ENCODE results near the gene CMBL. TPM values are rescaled to one million over a fixed set of nuclear protein-coding genes. Genes with fewer than 3 reads are reported as not detected.
"Not testable (repeated sequence)": the region's sequence is repeated elsewhere in the genome, so short reads cannot be mapped to it uniquely, and the experiment has no call there.

The CMBL gene
- total and polyA plus RNA-seq, 7 donors, result 8.1 to 261 (median 21.3) TPM

DNA sequence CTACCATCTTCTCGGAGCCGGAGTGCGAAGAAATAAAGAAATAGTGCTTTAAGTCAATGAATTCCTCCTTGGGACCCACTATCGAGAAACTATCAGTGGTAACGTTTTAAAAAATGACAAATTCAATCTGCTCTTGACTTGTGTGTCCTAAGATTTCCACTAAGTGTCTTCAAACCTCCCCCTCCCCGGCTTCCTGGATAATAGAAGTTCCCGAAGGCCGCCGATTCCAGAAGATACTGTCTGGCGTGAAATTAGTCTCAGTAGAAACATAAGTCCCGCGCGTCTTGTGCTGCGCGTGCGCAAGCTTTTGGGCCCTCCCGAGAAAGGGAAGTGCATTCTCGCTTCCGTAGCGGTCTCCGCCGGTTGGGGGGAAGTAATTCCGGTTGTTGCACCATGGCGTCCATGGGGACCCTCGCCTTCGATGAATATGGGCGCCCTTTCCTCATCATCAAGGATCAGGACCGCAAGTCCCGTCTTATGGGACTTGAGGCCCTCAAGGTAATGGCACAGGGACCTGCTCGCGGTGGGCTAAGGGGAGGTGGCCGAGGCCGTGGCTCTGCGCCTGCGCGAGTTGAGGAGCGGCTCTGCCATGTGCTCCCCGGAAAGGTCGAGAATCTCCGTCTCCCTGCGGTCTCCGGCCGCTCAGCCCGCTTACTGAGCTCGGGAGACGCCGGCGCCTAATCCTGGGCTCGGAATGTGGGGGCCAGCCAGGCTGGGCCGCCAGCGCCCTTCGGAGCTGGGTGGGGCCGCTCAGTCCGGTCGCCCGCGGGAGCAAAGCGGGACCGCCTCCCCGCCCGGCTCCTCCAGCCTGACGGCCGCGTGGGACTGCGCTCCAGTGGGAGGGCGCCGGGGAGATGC, 57.5 kb downstream of the CMBL start, which contains the start of gene CCT5:
Gene CCT5 (plus strand): TSS at position 333 of the 858 bp plus-strand sequence. CDS start 61 bp downstream, at position 394.
- H3K9me3 ChIP-seq, result no peaks in the 10 kb centered on the region
- peak in 1 of 2 donors; percentile 62 for TF ChIP-seq POLR2A (IDR thresholded peaks at IDR 0.05)
- TF ChIP-seq CTCF (IDR thresholded peaks at IDR 0.05), result no peak
- peak; percentile 25 to 78 (median 74) for TF ChIP-seq POLR2AphosphoS5 (IDR thresholded peaks at IDR 0.05)
- peak in 1 of 4 donors; percentile 65 for TF ChIP-seq EP300 (IDR thresholded peaks at IDR 0.05)
- DNase-seq, result peak; percentile 98
- intact Hi-C loops (cut with DNase I), result loop anchor here (5.0 to 10.0 kb wide), 3 partner anchors 192 to 705 kb away; partner anchors contain the start of genes DAP, ROPN1L and SEMA5A
- peak within 1 kb of the TSS; percentile 73 to 93 (median 84) for H3K4me3 ChIP-seq
- 0% methylated on average over 67 of the region's 67 CpGs for WGBS, 2 donors
- H3K27ac ChIP-seq, result peak within 1 kb of the TSS; percentile 93 to 96 (median 94)
- no peaks in the 10 kb centered on the region for H3K27me3 ChIP-seq
- peaks cover 0 to 19% (median 0%) of the 10 kb centered on the region in 4 donors for H3K36me3 ChIP-seq
- peaks cover 0 to 31% (median 23%) of the 10 kb centered on the region in 4 donors for H3K4me1 ChIP-seq

GRCh38 chr5:10248378-10249260, 59.1 kb downstream of the CMBL start:
- H3K4me1 ChIP-seq, result peaks cover 0 to 31% (median 23%) of the 10 kb centered on the region in 4 donors
- H3K4me3 ChIP-seq, result peak overlapping the region; percentile 73 to 93 (median 84)
- intact Hi-C loops (cut with DNase I), result loop anchor here (5.0 to 10.0 kb wide), 2 partner anchors 194 to 704 kb away; partner anchors contain the start of genes ROPN1L and SEMA5A
- H3K27me3 ChIP-seq, result no peaks in the 10 kb centered on the region
- 46 to 64% methylated on average over 29 of the region's 29 CpGs for WGBS, 2 donors
- no peak for TF ChIP-seq CTCF (IDR thresholded peaks at IDR 0.05)
- TF ChIP-seq POLR2AphosphoS5 (IDR thresholded peaks at IDR 0.05), result no peak
- no peak for TF ChIP-seq EP300 (IDR thresholded peaks at IDR 0.05)
- no peak for TF ChIP-seq POLR2A (IDR thresholded peaks at IDR 0.05)
- peaks cover 0 to 5% (median 0%) of the 10 kb centered on the region in 4 donors for H3K36me3 ChIP-seq
- no peak for DNase-seq
- peak overlapping the region; percentile 93 to 96 (median 94) for H3K27ac ChIP-seq
- no peaks in the 10 kb centered on the region for H3K9me3 ChIP-seq

DNA sequence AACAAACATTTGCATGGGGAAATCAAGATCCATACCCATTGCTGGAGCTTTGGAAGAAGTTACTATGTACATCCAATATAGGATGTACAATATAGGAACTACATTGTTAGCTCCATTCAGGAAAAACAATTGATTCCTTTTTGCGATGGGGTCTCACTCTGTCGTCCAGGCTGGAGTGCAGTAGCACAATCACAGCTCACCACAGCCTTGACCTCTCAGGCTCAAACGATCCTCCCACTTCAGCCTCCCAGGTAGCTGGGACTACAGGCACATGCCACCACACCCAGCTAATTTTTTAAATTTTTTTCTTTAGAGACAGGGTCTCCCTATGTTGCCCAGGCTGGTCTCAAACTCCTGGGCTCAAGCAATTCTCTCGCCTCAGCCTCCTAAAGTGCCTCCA, 60.5 kb downstream of the CMBL start:
- not testable (repeated sequence) for H3K36me3 ChIP-seq, H3K4me3 ChIP-seq, H3K9me3 ChIP-seq, H3K27me3 ChIP-seq, H3K27ac ChIP-seq, DNase-seq
- WGBS, 2 donors, result 81 to 94% methylated on average over 4 of the region's 4 CpGs
- intact Hi-C loops (cut with DNase I), result loop anchor here (5.0 to 10.0 kb wide), 2 partner anchors 195 to 702 kb away; partner anchors contain the start of genes ROPN1L and SEMA5A
- H3K4me1 ChIP-seq, result peaks cover 0 to 27% (median 22%) of the 10 kb centered on the region in 4 donors

DNA sequence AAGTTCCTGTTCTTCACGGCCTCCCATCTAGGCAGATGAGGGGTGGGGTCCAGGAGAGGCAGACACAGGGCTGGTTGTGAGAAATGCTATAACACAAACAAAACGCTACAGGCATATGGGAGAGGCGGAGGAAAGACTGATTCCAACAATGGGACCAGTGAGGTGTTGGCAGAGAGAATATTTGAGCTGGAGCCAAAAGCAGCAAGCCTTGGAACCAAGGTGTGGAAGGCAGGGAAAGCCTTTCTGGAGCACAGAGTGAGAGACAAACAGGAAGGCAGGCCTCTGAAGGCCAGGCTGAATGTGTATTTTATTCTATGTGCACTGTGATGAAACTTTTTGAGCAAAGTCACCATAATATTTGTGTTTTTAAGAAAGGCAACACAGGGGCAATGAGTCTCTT, 60.9 kb downstream of the CMBL start:
- DNase-seq, result no peak
- Histone ChIP-seq H3K4me1 (peaks cover 0 to 23% (median 17%) of the 10 kb centered on the region in 4 donors), H3K27me3 (no peaks in the 10 kb centered on the region), H3K4me3 (no peak overlapping the region), H3K27ac (no peak overlapping the region), H3K36me3 (no peaks in the 10 kb centered on the region), H3K9me3 (no peaks in the 10 kb centered on the region)
- 27 to 81% methylated on average over 3 of the region's 3 CpGs for WGBS, 2 donors
- TF ChIP-seq POLR2A (IDR thresholded peaks at IDR 0.05) (no peak), EP300 (IDR thresholded peaks at IDR 0.05) (no peak), POLR2AphosphoS5 (IDR thresholded peaks at IDR 0.05) (no peak), CTCF (IDR thresholded peaks at IDR 0.05) (no peak)
- intact Hi-C loops (cut with DNase I), result loop anchor here (5.0 to 10.0 kb wide), 2 partner anchors 196 to 702 kb away; partner anchors contain the start of genes ROPN1L and SEMA5A
